ENCODE data around the gene AKAP5. TPM values are rescaled to one million over a fixed set of nuclear protein-coding genes. Genes with fewer than 3 reads are reported as not detected.

Gene AKAP5
- total and polyA plus RNA-seq, 2 experiments from 2014 or later, result 1.0 to 3.4 TPM

GRCh38 chr14:64450255-64450654 lies 15.0 kb upstream of the AKAP5 start:
- peaks cover 82% of the 10 kb centered on the region for H3K36me3 ChIP-seq (ENCODE audit: insufficient read depth)
- no peaks in the 10 kb centered on the region for H3K4me1 Mint-ChIP-seq
- TF ChIP-seq, protein P1, sequence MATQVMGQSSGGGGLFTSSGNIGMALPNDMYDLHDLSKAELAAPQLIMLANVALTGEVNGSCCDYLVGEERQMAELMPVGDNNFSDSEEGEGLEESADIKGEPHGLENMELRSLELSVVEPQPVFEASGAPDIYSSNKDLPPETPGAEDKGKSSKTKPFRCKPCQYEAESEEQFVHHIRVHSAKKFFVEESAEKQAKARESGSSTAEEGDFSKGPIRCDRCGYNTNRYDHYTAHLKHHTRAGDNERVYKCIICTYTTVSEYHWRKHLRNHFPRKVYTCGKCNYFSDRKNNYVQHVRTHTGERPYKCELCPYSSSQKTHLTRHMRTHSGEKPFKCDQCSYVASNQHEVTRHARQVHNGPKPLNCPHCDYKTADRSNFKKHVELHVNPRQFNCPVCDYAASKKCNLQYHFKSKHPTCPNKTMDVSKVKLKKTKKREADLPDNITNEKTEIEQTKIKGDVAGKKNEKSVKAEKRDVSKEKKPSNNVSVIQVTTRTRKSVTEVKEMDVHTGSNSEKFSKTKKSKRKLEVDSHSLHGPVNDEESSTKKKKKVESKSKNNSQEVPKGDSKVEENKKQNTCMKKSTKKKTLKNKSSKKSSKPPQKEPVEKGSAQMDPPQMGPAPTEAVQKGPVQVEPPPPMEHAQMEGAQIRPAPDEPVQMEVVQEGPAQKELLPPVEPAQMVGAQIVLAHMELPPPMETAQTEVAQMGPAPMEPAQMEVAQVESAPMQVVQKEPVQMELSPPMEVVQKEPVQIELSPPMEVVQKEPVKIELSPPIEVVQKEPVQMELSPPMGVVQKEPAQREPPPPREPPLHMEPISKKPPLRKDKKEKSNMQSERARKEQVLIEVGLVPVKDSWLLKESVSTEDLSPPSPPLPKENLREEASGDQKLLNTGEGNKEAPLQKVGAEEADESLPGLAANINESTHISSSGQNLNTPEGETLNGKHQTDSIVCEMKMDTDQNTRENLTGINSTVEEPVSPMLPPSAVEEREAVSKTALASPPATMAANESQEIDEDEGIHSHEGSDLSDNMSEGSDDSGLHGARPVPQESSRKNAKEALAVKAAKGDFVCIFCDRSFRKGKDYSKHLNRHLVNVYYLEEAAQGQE (IDR thresholded peaks at IDR 0.05; ENCODE audit: unreplicated experiment), result no peak
- ATAC-seq (no peak), DNase-seq (ENCODE audit: low spot score) (no peak)
- H4K20me1 ChIP-seq (replicated peaks; ENCODE audit: insufficient read depth), result peaks cover 11% of the 10 kb centered on the region; the same call in 1 of the 2 replicates
- H3K27me3 ChIP-seq (ENCODE audit: insufficient read depth), result no peaks in the 10 kb centered on the region
- no peak overlapping the region for H3K4me3 ChIP-seq
- H3K27ac ChIP-seq (ENCODE audit: low read depth), result no peak overlapping the region
- no peak overlapping the region for H3K4me2 ChIP-seq
- no peak overlapping the region for H2AFZ ChIP-seq
- H3K36me3 Mint-ChIP-seq (ENCODE audit: low read depth), result peaks cover 82% of the 10 kb centered on the region
- H3K79me2 ChIP-seq (replicated peaks; ENCODE audit: insufficient read depth), result no peaks in the 10 kb centered on the region
- no peak overlapping the region for H3K27ac Mint-ChIP-seq
- no peaks in the 10 kb centered on the region for H3K9me3 Mint-ChIP-seq
- peaks cover 18% of the 10 kb centered on the region for H3F3A ChIP-seq (replicated peaks; ENCODE audit: low read depth)
- H3K4me1 ChIP-seq (ENCODE audit: insufficient read depth), result no peaks in the 10 kb centered on the region
- H3K27me3 Mint-ChIP-seq (ENCODE audit: insufficient read depth, low read depth, poor library complexity), result peaks cover 2% of the 10 kb centered on the region
- H3K4me3 Mint-ChIP-seq, result no peak overlapping the region
- H3K9me2 ChIP-seq (ENCODE audit: insufficient read depth), result no peaks in the 10 kb centered on the region

DNA sequence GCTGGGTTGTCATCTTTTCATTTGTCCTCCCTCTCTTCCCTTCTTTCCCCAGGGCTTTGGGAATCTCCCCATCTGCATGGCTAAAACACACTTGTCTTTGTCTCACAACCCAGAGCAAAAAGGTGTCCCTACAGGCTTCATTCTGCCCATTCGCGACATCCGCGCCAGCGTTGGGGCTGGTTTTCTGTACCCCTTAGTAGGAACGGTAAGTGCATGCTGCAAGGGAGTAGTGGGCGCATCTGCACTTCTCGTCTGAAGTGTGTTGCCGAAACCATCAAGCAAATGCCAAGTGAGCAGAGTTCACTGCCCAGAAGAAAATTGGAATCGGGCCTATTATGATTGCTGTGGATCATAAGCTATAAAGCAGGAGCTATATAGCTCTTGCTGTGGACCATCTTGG lies 10.6 kb upstream of the AKAP5 start:
- no peak overlapping the region for H3K4me2 ChIP-seq
- H3F3A ChIP-seq (replicated peaks; ENCODE audit: low read depth), result peaks cover 24% of the 10 kb centered on the region; the same call in 1 of the 2 replicates
- peaks cover 12% of the 10 kb centered on the region for H4K20me1 ChIP-seq (replicated peaks; ENCODE audit: insufficient read depth)
- no peak for ATAC-seq
- no peak overlapping the region for H3K4me3 Mint-ChIP-seq
- no peak overlapping the region for H3K27ac Mint-ChIP-seq
- DNase-seq (ENCODE audit: low spot score), result no peak
- H3K36me3 Mint-ChIP-seq (ENCODE audit: low read depth), result peaks cover 86% of the 10 kb centered on the region
- H2AFZ ChIP-seq, result no peak overlapping the region
- H3K36me3 ChIP-seq (ENCODE audit: insufficient read depth), result peaks cover 91% of the 10 kb centered on the region
- H3K4me1 ChIP-seq (ENCODE audit: insufficient read depth), result no peaks in the 10 kb centered on the region
- H3K27me3 Mint-ChIP-seq (ENCODE audit: insufficient read depth, low read depth, poor library complexity), result no peaks in the 10 kb centered on the region
- H3K79me2 ChIP-seq (replicated peaks; ENCODE audit: insufficient read depth), result no peaks in the 10 kb centered on the region
- H3K27ac ChIP-seq (ENCODE audit: low read depth), result 0 out of 2 replicates have a peak overlapping the region, but pooled peaks have one; percentile 9
- H3K27me3 ChIP-seq (ENCODE audit: insufficient read depth), result no peaks in the 10 kb centered on the region
- no peaks in the 10 kb centered on the region for H3K4me1 Mint-ChIP-seq
- H3K4me3 ChIP-seq, result no peak overlapping the region
- H3K9me3 Mint-ChIP-seq, result no peaks in the 10 kb centered on the region
- H3K9me2 ChIP-seq (ENCODE audit: insufficient read depth), result no peaks in the 10 kb centered on the region
- TF ChIP-seq NANOG (IDR thresholded peaks at IDR 0.05; ENCODE audit: borderline replicate concordance) (no peak), EZH2 (IDR thresholded peaks at IDR 0.05; ENCODE audit: low read depth, unreplicated experiment) (no peak), ZNF114 (CRISPR knock-in tag; IDR thresholded peaks at IDR 0.05) (no peak), ETS1 (IDR thresholded peaks at IDR 0.05) (no peak), EZH2phosphoT487 (IDR thresholded peaks at IDR 0.05; ENCODE audit: unreplicated experiment) (no peak), ZNF462 (CRISPR knock-in tag; IDR thresholded peaks at IDR 0.05) (no peak)
- TF ChIP-seq, protein P1 (IDR thresholded peaks at IDR 0.05; ENCODE audit: unreplicated experiment), result no peak
